GM04503 (cell line): ENCODE results near the gene BCL7C.
"Not testable (repeated sequence)": the region's sequence is repeated elsewhere in the genome, so short reads cannot be mapped to it uniquely, and the experiment has no call there.

Source experiments
- DNase-seq: peaks from one replicate; pipeline ENCODE4 v3.0.0-alpha.2; 2012; ENCODE audit warnings: low read depth

Gene BCL7C

DNA sequence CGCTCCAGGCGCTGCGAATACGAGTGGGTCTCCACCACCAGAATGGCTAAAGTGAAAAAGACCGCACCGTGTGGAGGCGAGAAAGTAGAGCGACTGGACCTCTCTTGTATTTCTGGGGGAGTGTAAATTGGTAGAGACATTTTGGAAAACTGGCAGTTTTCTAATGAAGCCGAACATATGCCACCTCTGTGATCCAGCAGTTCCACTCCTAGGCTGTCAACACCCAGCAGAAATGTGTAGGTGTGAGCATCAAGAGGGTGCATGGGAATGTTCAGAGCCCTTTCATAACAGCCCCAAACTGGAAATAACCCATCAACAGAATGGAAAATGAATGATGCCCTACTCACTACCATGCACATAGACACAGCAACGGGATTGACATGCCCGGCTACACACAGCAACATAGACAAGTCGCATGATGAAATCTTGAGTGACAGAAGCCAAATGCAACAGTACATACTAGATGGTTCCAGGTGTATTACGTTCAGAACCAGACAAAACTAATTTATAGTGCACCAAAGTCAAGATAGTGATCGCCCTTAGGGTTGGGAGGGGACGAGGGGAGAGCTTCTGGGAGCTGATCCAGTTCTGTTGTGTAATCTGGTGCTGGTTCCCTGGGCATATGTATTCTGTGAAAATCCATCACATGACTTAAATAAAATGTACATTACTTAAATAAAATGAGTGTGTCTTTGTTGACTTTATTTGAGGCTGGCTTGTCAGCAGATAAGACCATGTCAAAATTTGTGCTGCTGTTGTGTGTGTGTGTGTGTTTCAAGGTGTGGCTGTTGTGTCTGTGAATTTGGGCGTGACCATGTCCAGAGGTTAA is 877 bp upstream of the BCL7C start:
- no peak for DNase-seq

DNA sequence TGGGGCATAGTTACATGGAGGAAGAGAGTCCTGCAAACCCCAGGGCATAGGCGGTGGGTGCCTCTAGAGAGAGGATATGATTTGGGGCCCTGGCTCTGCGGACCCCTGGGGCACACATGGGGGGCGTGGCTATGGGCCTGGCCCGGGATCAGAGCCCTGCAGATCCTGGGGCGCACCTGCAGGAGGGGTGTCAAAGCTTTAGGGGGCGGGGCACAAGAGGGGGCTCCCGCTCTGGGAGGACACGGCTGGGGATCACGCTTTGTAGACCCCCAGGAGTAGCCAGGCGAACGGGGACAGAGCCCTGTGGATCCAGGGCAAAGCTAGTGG is 497 bp downstream of the BCL7C start:
- no peak for DNase-seq

DNA sequence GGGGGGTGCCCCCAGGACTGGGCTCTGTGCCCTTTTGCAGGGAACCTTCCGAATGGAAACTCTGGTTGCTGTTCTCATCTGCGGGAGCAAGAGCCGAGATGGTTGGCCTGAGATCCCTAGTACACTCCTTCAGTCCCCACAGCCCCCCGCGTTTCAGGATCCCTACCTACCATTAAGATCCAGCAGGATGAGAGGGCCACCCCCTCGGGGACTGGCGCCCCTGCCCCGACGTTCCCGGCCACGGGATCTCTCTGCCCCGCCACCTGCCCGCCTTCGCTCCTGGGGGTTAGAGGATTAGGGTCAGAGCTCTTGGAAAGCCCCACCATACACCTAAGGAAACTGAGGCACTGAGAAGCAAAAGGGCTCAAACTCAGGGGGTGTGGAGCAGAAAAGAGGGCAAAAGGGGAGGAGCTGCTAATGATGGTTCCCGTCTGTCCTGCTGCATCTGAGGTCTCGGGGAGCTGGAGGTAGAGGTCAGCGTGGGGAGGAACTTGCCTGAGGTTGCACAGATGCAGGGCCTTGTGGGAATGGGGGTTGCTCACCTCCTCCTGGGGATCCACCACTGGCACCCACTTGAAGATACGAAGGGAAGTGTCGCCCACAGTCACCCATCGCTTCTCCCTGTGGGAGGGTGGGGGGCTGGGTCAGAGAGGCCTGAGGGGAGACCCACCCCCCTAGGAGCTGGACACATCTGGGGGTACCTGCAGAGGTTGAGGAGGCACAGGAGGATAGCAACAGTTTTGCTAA is 1.0 kb downstream of the BCL7C start:
- no peak for DNase-seq

DNA sequence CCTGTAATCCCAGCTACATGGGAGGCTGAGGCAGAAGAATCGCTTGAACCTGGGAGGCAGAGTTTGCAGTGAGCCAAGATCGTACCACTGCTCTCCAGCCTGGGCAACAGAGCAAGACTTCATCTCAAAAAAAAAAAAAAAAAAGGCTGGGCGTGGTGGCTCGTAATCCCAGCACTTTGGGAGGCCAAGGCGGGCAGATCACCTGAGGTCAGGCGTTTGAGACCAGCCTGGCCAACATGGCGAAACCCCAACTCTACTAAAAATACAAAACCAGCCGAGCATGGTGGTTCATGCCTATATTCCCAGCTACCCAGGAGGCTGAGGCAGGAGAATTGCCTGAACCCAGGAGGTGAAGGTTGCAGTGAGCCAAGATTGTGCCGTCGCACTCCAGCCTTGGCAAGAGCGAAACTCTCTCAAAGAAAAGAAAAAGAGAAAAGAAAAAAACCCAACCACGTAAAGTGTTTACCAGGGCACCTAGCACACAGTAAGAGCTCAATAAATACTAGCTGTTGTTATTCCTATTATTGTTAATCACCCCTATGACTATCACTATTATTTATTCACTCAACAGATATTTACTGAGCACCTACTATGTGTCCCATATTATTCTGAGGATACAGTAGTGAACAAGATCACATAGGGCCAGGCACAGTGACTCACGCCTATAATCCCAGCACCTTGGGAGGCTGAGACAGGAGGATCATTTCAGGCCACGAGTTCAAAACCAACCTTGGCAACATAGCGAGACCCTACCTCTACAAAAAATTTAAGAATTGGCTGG is 2.6 kb downstream of the BCL7C start:
- not testable (repeated sequence) for DNase-seq

DNA sequence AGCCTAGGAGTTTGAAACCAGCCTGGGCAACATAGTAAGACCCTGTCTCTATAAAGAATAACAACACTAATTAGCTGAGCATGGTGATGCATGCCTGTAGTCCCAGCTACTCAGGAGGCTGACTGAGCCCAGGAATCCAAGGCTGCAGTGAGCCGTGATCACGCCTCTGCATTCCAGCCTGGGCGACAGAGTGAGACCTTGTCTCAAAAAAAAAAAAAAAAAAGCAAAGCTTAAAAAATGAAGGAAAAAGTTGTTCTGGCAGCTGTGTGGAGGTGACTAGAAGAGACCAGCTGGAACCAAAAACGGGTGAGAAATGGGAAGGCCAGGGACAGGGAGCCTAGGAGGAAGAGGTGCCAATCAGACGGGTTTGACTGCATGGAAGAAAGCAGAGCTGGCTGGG is 4.2 kb downstream of the BCL7C start:
- no peak for DNase-seq

DNA sequence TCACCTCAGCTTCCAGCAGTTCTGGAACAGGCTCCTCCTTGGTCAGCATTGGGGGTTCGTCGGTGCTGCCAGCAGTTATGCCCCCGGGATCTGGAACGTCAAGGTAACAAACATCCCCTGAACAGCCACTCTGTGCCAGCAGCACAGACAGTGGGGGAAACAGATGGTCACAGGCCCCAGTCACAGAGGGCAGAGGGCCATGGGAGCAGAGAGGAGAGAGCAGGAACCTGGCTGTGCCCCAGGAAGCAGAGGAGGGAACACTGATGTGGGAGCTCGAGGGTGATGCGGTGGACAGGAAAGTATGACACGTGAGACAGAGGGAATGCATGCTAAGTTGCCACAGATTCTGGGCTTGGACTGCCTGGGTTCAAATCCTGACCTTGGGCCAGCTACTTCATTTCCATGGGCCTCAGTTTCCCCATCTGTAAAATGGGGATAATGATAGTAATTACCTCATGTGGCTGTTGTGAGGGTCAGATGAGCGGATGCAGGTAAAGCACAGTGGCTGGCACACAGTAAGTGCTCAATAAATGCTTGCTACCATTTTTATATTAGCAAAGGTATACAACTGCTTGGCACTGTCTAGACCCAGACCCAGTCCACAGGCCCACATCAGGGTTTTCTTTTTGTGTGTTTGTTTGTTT is 4.9 kb downstream of the BCL7C start:
- no peak for DNase-seq

DNA sequence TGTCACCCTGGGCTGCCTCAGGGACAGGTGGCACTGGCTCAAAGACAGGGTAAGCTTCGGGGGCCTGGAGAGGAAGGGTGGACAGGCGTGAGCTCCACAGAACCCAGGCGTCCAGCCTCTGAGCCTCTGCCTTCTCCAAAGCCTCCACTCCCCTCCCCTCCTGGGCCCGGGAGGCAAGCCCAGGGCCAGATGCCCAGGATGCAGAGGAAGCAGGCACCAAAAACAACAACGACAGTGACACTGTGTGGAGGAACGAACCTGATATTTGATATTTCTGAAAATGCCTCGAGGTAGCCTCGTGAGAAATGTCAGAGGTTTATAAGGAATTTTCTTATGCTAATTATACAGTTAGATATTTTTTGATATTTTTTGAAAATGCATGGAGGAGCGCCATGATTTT is 6.0 kb downstream of the BCL7C start:
- no peak for DNase-seq

DNA sequence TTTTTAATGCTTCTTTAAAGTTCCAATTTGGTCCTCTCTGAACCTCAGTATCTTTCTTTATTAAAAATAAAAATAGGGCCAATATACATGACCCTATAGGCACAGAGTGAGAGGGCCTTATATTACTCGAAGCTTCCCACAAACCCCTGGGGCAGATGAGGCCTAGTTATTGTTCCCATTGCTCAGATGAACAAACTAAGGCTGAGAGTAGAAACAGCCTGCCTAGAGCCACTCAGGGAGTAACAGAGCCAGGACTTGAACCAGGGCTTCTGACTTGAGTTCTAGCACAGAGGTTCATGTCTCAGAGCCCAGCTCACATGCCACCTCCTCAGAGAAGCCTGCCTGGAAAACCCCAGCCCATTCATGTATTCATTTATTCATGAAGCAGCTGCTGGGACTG is 7.7 kb downstream of the BCL7C start:
- DNase-seq = no peak

DNA sequence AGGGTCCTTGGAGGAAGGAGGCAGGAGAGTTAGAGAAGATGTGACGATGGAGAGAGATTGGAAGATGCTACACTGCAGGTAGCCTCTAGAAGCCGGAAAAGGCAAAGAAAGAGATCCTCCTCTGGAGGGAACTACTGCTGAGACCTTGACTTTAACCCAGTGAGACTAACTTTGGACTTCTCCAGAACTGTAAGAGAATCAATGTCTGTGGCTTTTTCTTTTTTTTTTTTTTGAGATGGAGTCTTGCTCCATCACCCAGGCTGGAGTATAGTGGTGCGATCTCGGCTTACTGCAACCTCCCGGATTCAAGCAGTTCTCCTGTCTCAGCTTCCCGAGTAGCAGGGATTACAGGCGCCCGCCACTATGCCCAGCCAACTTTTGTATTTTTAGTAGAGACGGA is 8.7 kb downstream of the BCL7C start:
- no peak for DNase-seq

DNA sequence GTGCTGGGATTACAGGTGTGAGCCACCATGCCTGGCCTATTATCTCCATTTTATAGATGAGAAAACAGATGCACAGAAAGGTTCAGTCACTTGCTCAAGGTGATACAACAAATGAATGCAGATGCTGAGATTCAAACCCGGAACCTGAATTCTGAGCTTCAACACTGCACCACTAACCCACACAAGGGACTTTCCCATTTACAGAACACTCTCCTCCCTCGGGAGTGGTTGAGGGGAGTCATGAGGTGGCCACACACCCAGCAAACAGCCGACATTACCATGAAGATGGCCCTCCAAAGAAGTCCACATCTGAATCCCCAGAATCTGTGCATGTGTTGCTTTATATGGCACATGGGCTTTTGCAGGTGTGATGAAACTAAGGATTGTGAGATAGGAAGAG is 9.1 kb downstream of the BCL7C start:
- no peak for DNase-seq

DNA sequence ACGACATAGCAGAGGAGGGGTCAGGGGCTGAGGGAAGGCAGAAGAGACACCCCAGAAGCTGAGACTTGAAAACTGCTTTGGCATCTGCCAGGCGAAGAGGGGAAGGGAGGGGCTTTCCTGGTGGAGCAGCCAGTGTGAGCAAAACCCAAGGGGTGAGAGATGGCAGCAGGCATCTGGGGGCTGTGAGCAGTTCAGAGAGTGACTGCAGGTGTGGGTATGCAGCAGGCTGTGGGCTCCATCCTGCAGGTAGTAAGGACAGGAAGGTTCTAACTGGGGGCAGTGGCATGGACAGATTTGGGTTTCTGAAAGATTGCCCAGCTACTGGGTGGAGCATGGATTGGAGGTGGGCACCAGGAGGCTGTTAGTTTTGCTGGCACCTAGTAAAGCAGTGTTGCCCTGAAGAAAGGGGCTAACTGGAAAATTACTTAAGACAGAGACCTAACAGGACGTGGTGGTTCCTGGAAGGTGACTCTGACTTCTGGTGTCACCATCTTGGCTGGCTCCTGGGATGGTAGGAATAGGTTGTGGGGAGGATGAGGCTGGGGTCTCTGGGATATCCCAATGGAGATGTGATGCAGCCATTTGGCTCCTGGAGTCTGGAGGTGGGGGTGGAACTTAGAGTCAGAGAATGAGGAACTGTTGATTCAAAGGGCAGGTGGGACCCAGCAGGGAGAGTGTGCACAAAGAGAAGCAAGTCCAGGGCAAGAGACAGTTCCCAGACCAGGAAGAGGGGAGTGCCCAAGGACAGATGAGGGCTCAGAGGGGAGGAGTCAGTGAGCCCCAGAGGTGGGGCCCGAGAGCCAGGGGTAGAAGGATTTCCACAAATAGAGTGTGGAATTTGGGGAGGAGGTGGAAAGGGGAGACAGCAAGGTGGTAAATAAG is 11.2 kb downstream of the BCL7C start:
- no peak for DNase-seq

DNA sequence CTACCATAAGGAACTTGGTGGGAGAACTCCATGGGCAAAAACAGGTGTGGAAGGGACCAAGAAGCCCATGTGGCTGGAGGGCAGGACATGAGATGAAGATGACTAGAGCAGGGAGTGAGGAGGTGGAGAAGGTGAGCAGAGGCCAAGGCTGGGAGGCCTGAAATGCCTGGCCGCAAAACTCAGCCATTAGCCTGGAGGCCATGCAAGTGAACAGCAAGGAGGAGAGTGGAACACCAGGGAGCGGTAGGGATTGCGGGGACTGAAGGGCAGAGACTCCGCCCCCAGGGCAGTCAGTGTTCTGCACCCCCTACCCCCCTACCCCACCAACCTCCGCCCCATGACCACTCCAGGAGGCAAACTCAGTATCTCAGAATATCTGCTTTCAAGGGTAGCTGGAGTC is 17.0 kb downstream of the BCL7C start:
- no peak for DNase-seq

DNA sequence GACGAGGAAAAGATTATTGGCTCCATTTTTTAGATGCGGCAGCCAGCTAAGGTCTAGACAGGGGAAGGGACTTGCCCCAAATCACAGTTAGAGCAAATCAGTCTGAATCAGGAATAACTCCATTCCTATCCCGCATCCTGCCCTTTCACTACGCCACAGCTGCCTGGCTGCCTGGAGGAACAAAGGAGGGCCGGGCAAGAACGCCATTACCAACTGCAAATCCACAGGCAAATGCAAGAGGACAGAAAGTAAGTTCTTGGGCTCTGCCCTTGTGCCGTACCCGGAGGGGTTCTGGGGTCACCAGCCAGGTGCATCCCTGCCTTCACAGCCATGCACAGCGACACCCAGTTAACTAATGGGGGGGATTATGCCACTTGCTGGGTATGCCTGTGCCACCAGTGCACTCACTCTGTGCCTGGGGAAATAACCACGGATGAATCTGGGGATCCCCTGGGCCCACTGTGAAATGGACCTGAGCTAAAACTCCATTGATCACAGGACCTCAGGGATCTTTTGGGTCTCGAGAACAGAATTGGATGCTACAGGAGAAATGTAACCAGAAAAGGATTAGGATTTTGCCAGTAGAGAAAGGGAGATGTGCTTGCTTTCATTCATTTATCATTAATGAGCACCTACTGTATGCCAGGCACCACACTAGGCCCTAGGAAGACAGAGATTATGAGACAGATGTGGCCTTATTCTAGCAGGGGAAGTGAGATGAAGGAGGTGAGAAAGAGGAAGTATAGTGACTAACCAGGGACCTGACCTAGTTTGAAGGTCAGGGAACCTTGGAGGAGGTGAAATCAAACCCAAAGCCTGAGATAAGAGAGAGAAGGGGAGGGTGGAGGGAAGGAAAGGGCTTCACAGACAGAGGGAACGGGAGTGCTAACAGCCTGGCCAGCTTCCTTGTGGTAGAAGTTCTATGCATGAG is 17.7 kb downstream of the BCL7C start:
- no peak for DNase-seq

DNA sequence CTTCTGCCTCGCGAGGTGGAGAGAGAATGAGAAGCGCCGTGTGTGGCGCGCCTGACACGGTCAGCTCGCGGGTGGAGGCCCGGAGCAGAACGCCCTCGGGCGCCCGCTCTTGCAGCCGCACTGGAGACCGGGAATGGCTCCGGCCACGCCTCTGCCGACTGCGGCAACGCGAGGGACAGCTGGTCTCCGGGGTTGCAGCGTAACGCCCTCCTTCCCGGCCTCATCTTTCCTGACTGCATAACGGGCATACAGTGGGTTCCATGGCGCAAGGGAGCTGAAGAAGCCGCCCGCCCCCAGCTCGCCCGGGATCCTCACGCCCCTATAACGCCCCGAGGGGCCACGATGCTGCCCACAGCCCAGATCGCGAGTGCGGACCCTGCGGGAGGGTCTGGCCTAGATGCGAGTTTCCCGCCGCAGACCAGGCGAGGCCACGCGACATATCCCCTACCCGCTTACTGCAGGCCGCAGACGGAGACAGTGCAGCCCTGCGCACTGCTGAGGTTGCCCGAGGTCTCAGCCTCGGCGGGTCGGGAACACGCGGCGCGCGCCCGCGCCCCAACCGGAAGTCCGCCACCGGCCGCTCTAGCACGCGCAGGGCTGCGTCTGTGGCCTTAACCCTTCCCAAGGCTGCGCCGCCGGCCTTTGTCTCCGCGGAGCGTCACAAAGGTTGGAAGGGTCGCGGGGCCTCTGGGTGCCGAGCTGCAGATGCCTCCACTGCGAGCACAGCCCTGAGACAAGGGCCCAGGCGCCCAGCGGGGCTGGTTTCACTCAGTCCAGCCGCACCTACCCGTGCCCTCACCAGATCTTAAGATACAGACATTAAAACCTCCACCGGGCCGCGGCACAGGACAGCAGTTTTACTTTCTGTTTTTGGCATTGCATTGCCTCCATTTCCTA is 18.8 kb downstream of the BCL7C start:
- DNase-seq = peak; percentile 45

DNA sequence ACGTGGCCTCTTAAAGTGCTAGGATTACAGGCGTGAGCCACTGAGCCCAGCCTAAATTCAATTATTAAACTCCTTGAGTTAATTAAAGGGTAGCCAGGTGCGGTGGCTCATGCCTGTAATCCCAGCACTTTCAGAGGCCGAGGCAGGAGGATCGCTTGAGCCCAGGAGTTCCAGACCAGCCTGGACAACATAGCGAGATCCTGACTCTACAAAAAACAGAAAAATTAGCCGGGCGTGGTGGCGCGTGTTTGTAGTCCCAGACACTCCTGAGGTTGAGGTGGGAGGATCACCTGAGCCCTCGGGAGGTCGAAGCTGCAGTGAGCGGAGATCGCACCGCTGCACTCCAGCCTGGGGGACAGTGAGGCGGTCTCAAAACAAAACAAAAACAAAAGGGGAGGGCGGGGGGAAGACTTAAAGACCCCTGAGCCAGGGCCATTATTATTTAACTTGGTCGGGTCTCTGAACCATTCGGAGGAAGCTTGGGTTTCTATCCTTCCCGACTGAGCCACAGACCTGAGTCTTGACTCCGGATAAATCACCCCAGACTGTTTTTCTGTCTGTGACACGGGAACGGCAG is 19.5 kb downstream of the BCL7C start:
- DNase-seq = no peak

DNA sequence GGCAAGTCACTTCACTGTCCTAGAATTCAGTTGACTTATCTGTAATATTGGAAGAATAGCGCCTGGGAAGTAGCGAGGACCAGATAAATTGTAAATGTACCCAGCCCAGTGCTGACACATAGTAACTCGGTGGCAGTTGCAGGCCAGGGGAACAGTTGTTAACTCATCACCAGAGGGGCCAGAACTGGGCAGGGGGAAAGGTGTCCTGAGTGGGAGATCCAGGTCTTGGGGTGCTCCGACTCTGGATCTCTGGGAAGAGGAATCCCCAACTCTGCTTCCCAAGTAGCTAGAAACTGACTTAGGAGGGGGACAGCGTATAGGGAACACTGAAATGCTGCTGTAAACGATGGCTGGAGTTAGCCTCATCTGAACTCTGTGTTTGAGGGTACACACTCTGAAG is 23.0 kb downstream of the BCL7C start:
- no peak for DNase-seq

DNA sequence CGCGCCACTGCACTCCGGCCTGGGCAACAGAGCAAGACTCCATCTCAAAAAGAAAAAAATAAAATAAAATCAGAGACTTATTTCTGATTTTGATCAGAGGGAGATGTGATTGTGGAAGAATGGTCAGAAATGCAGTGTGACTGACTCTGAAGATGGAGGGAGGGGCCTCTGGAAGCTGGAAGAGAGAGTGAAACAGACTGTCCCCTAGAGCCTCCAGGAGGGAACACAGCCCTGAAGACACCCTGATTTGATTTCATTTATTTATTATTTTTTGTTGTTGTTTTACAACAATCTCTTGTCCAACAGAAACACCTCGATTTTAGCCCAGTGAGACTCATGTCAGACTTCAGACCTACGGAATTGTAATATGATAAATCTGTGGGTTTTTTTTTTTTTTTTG is 26.1 kb downstream of the BCL7C start:
- no peak for DNase-seq

DNA sequence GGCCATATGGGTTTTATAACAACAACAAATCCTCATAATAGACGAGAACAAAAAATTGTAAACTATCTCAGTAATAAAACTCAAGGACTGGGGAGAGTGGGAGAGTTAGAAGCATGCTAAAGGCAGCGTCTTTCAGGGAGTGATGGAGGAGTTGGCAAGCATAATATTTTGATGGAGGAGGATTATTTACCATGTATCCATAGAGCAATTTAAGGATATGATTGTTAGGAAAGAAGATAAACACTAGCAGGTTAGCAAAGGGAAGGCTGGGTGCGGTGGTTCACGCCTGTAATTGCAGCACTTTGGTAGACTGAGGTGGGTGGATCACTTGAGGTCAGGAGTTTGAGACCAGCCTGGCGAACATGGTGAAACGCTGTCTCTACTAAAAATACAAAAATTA is 27.8 kb downstream of the BCL7C start:
- no peak for DNase-seq

DNA sequence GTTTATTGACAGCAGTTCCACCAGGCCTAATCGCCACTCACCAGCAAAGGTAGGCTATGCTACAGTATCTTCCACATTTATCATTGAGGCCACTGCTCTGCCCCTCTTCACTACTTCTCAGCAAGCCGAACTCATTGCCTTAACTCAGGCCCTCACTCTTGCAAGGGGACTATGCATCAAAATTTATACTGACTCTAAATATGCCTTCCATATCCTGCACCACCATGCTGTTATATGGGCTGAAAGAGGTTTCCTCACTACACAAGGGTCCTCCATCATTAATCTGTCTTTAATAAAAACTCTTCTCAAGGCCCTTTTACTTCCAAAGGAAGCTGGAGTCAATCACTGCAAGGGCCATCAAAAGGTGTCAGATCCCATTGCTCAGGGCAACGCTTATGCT is 30.7 kb downstream of the BCL7C start:
- DNase-seq = not testable (repeated sequence)
